Right lobe of liver (tissue), 4 donors: Measurements from ENCODE around the gene HDAC9.

Experiments
- POLR2A ChIP-seq: fragments of 450-650 bp; IDR thresholded peaks from one replicate; pipeline ENCODE4 v1.6.1; 2017; ENCODE audit warnings: antibody characterized with exemption, mild to moderate bottlenecking
- TF ChIP-seq, protein P1 (sequence below), 4 donors: fragments of 200-600 bp in 3 of 4; fragments of 450-650 bp in 1 of 4; IDR thresholded peaks; one replicate each; pipeline versions ENCODE4 v1.5.1 to v1.8.0; 2016 to 2022; ENCODE audit warnings: antibody characterized with exemption in 4 of 4, mild to moderate bottlenecking in 2 of 4
- donor health status: DM: no; HTN: no; CAD: no.
- donor health status: DM: no; HTN: no; CAD: no.
- donor health status: DM: no; HTN: yes; CAD: no.

DNA sequence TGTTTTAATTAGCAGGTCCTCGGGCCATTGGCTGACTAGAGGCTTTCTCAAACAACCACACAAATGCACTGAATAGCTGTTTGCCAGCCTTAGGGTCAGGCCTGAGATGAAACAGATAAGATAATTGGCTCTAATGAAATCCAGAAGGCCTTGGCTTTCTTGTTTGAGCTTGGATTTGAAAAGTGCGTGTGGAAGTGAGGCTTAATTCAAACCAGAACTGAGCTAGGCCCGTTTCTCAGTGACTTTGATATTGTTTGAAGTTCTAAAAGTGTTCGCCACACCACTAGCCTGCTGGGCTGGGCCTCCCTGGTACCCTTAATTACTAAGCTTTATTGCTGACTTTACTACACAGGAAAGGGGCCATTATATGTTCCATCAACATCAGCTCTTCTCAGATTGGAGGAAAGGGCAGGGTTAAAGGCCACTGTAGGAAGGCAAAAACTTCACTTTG lies 351.2 kb downstream of the HDAC9 start:
- TF ChIP-seq, protein P1, sequence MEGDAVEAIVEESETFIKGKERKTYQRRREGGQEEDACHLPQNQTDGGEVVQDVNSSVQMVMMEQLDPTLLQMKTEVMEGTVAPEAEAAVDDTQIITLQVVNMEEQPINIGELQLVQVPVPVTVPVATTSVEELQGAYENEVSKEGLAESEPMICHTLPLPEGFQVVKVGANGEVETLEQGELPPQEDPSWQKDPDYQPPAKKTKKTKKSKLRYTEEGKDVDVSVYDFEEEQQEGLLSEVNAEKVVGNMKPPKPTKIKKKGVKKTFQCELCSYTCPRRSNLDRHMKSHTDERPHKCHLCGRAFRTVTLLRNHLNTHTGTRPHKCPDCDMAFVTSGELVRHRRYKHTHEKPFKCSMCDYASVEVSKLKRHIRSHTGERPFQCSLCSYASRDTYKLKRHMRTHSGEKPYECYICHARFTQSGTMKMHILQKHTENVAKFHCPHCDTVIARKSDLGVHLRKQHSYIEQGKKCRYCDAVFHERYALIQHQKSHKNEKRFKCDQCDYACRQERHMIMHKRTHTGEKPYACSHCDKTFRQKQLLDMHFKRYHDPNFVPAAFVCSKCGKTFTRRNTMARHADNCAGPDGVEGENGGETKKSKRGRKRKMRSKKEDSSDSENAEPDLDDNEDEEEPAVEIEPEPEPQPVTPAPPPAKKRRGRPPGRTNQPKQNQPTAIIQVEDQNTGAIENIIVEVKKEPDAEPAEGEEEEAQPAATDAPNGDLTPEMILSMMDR (IDR thresholded peaks at IDR 0.05) = no peak
- TF ChIP-seq POLR2A = no peak
